GM18858 (cell line): Measurements from ENCODE around the gene PPP2R2C.

Experiments used
- ATAC-seq: cut with Tn5 transposase; IDR thresholded peaks from one replicate; pipeline ENCODE4 v1.9.1; 2021; ENCODE audit not compliant: unreplicated experiment

Gene PPP2R2C

DNA sequence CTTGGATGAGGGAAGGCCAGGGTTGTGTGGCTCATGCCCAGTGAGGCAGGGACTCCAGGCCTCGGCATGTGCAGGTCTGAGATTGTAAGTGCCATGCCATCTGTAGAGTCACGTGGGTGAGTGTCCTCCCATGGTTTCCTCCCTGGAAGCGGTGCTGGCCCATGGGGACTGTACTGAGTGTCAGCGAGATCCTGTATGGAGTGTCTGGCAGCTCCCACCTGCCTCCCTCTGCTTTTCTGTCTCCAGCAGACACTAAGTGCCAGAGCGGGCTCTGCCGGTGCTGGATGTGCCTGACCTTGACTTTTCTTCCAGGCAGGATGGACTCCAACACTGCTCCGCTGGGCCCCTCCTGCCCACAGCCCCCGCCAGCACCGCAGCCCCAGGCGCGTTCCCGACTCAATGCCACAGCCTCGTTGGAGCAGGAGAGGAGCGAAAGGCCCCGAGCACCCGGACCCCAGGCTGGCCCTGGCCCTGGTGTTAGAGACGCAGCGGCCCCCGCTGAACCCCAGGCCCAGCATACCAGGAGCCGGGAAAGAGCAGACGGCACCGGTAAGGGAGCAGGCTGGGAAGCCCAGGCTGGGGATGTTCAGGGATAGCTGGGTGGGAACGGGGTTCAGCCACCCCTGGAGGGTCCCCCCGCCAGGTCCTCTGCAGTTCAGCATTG, 195.1 kb downstream of the PPP2R2C start:
- no peak for ATAC-seq

DNA sequence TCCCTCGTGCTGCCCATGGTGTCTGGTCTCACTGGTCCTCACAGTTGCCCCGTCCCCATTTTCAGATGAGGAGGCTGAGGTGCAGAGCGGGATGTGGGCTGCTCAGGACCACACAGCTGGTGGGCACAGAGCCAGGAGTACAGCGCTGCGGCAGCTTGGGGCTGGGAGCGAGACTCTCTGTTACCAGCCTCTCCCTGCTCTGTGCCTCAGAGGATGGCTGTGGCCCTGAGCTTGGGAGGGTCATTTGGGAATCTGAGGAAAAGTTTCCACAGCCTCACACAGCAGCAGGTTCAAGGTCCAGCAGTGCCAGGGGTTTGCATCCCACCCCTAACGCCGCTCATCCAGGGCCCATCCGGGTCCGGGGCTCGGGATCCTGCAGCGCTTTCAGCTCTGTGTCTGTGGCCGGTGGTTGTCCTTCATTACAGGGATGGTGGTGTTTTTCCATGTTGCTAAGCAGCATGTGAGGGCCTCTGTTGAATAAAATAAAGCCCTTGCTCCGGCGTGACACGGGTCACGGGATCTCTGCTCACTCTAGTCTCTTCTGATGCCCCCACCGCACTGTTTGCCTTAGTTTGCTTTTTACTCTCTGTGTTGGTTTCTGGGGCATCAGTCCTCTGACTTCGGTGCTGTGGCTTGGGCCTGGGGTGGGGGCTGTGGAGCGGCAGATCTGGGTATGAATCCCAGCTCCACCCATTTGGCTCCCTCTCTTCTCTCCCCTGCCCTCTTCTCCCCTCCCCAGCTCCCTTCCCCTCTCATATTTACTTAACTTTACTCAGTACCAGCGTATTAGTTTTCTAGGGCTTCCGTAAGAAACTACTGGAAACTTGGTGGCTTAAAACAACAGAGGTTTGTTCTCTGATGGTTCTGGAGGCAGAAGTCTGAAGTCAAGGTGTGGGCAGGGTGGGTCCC, 196.3 kb downstream of the PPP2R2C start:
- ATAC-seq, result no peak

DNA sequence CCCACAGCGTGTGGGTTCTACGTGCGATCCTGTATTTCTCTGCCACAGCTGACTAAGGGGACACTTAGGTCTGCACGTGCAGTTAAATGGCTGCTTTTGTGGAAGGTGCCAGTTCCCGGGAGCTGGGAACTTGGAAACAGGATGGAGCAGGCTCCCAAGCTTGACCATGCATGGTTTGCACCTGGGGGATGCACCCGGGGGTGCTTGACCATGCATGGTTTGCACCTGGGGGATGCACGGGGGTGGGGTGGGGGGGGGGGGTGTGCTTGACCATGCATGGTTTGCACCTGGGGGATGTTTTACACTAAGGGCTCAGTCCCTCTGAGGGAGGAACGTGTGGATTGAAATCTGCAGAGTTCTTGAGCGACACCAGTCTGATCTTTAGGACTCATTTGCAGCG, 197.1 kb downstream of the PPP2R2C start:
- no peak for ATAC-seq

DNA sequence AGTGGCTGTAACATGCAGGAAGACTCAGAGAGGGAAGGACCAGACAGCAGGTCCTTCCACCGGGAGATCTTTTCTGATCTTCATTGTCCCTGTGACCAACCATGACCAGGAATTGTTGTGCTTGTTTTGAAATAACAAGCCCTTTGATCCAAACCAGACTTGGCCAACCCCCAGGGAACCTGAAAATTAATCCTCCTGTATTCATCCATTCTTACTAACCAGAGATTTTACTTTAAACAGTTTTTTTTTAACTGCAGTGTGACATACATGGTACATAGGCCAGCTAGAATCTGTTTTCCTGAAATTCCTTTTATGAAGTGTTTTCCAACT, 198.8 kb downstream of the PPP2R2C start:
- no peak for ATAC-seq

DNA sequence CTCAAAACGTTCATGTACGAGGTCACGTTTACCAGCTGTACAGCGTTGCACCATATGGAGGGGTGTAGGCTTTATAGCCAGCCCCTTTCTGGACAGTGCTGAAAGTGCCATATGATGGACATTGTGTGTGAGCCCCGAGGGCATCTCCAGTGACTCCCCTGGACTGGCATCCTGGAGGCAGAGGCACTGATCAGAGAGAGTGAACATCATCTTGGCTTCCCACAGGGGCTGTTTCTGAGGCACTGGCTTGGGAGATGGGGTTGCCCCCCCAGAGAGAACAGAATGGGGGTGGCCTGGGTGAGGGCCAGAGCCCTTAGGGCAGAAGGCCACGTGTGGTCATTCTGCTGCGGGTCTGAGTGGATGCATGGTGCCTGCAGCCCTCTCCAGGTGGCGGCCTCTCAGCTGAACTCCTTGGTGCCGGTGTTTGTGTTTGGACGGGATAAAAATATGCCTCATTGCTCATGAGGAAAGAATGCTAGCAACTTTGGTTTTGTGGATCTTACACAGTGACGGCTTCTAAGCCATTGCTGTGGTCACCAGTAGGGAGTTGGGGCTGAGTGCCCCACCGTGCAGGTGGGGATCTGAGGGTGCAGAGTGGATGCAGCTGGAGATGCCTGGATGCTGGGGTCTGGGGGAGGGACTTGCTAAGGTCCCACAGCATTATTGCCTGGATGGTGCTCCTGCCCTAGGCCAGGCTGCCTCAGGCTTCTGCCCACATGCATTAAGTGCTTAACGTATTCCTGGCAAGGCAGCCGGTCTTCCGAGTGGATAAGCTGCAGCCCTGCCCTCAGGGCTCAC, 199.4 kb downstream of the PPP2R2C start:
- ATAC-seq, result no peak

DNA sequence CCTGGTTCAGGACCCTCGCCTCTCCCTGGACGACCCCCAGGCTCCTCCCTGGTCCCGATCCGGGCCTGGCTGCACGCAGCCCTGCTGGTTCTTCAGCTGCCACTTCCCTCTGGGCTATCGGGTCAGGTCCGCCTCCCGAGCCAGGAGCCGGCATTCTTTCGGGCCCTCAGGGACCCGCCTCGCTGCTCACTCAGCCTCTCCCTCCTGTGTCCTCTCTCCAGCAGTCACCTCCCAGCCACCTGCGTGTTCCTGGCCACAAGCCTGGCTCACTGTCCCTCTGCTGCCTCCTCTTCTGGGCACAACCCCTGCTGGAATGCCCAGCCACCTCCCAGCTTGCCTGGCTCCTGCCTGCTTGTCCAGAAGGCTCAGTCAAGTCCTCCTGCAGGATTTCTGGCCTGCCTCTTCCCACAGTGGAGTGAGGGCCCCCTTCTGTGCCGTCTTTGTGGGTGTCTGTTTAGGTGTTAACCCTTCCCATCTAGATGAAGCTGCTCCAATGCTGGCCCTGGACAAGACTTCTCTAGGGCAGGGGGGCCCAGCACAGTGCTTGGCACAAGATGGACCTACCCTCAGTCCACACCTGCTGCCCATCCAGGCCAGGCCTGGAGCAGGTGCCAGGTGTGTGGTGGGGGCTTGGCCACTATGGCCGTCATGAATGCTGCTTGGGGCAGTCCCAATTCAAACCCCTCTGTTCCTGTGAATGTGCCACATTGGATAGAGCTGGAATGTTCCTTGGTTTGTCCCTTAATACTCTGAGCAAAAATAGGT, 200.5 kb downstream of the PPP2R2C start:
- ATAC-seq, result no peak

DNA sequence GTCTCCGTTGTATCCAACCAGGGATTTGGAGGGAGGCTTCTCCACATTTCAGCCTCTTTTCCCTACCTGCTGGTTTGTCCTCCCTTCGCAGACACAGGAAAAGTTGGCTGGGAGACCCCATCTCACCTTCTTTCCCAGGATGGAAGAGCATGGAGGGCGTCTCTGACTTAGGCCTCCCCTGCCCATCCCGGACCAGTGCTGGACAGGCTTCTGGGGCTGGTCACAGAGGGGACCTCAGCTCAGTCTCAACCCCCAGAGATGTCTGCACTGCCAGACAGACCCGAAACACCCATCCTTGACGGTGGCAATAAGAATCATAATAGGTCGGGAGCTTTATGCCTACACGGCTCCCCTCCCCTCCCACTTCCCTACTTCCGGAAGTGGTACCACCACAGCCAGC, 201.2 kb downstream of the PPP2R2C start:
- no peak for ATAC-seq

DNA sequence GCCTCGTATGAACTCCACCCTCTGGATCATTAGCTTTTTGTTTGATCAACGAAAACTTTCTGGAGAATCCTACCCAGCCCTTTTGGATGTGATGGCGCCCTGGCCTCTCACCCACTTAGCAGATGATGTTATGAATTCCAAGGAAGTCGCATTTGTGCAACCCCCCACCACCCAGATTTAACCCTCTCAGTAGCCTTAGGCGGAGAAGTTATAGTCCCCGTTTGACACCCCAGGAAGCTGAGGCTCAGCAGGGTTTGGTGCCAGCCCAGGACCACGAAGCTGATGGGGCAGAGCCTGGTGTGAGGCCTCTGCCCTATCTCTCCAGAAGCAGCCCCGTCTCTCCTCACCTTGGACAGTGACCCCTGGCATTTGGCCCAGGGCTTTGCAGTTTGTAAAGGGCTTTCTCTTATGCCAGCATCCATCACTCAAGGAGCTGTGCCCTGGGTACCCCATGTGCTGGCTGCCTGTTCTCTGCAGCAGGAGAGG, 201.7 kb downstream of the PPP2R2C start:
- ATAC-seq, result no peak
